ENCODE data around the gene MAP2K2.

DNA sequence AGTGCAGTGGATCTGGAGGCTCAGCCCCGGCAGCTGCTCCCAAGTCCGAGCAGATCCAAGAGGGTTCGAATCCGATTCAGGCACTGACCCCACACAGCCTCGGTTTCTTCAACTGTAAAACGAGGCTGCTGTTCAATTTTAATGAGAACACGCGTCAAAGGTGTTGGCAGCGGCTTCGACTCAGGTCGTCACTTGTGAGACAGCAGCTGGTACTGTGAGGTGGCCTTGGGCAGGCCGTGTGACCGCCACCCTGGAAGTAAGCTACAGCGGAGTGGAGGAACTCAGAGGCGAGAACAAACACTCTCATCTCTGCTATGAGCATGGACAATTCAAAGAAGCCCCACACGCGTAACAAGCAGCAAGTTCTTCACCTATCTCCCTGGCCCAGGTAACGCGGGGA, 9.7 kb downstream of the MAP2K2 start:
- no peak for TF ChIP-seq MAX (CRISPR knock-in tag; IDR thresholded peaks at IDR 0.05)
- TF ChIP-seq, protein P1, sequence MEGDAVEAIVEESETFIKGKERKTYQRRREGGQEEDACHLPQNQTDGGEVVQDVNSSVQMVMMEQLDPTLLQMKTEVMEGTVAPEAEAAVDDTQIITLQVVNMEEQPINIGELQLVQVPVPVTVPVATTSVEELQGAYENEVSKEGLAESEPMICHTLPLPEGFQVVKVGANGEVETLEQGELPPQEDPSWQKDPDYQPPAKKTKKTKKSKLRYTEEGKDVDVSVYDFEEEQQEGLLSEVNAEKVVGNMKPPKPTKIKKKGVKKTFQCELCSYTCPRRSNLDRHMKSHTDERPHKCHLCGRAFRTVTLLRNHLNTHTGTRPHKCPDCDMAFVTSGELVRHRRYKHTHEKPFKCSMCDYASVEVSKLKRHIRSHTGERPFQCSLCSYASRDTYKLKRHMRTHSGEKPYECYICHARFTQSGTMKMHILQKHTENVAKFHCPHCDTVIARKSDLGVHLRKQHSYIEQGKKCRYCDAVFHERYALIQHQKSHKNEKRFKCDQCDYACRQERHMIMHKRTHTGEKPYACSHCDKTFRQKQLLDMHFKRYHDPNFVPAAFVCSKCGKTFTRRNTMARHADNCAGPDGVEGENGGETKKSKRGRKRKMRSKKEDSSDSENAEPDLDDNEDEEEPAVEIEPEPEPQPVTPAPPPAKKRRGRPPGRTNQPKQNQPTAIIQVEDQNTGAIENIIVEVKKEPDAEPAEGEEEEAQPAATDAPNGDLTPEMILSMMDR (IDR thresholded peaks at IDR 0.05 in 2 of 3, conservative IDR thresholded peaks at IDR 0.05 in 1 of 3; ENCODE audit: insufficient read depth in 2 of 3, low read depth in 1 of 3, low read length in 3 of 3), result no peak
- TF ChIP-seq POLR2A (conservative IDR thresholded peaks at IDR 0.05), result no peak
- no peak for TF ChIP-seq FOXJ3 (CRISPR knock-in tag; IDR thresholded peaks at IDR 0.05)
- TF ChIP-seq FOXK1 (CRISPR knock-in tag; IDR thresholded peaks at IDR 0.05; ENCODE audit: borderline replicate concordance), result no peak
- TF ChIP-seq LEF1 (IDR thresholded peaks at IDR 0.05), result no peak
- TF ChIP-seq, protein P2, sequence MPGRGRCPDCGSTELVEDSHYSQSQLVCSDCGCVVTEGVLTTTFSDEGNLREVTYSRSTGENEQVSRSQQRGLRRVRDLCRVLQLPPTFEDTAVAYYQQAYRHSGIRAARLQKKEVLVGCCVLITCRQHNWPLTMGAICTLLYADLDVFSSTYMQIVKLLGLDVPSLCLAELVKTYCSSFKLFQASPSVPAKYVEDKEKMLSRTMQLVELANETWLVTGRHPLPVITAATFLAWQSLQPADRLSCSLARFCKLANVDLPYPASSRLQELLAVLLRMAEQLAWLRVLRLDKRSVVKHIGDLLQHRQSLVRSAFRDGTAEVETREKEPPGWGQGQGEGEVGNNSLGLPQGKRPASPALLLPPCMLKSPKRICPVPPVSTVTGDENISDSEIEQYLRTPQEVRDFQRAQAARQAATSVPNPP (IDR thresholded peaks at IDR 0.05; ENCODE audit: borderline replicate concordance, insufficient read depth, insufficient read length), result no peak
- TF ChIP-seq TCF7 (IDR thresholded peaks at IDR 0.05; ENCODE audit: borderline replicate concordance), result no peak
